ENCODE data around the gene PABPC4L.

The PABPC4L gene

DNA sequence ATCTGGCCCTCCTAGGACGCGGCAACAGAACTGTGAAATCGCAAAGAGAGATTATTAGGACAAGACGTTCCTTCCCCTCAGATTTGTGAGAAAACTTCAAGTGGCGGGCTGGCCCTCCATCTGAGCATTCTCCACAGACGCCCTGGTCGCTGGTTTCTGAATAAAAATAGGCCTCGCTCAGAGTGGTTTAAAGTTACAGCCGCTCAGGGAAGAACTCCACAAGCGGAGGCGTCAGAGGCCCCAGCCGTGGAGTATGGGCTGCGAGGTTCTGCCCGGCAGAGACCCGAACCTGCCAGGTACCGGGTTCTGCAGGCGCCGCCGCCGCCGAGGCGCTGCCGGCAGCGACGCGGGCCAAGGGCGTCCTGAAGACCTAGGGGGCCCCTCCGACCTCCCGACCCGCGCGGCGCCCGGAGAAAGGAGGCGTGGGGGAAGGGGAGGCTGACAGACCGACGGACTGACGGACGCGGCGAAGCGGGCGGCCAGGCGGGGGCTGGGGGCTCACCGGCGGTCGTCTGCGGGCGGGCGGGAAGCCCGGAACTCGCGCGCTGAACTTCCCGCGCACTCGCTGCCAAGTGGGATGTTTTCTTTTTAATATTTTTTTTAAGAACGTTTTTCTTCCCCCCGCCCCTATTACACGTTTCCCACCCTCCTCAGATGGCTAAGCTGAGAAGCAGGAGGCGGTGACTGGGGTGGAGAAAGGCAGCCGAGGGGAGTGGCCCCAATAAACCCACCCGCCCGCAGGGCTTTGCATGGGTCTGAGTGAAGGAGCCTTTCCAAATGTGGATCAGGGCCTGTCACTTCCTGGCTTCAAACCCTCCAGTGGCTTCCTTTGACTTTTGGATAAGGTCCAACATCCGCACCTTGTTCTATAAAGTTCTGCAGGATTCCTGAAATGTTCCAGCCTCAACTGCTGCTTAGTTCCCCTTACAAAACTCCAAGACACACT, at the start of gene PABPC4L:
PABPC4L (minus strand) TSS at position 574 of the 946 bp plus-strand sequence. CDS start 770 bp downstream, outside the sequence.
- Histone ChIP-seq H3K27me3 (ENCODE audit: insufficient read depth, low read length, poor library complexity, severe bottlenecking) (no peaks in the 10 kb centered on the region), H3K9ac (ENCODE audit: low read depth, low read length, poor library complexity, severe bottlenecking) (no peak within 1 kb of the TSS), H3K9me3 (ENCODE audit: insufficient read depth, low read depth, low read length) (no peaks in the 10 kb centered on the region), H3K4me2 (ENCODE audit: low read depth, low read length, poor library complexity, severe bottlenecking) (no peak within 1 kb of the TSS), H2AFZ (ENCODE audit: low read length) (no peak within 1 kb of the TSS), H3K4me1 (ENCODE audit: insufficient read depth, low read length, poor library complexity, severe bottlenecking) (no peaks in the 10 kb centered on the region), H3K4me3 (ENCODE audit: low read length, poor library complexity, severe bottlenecking) (no peak within 1 kb of the TSS), H4K20me1 (ENCODE audit: insufficient read depth, low read length, poor library complexity, severe bottlenecking) (no peaks in the 10 kb centered on the region), H3K36me3 (ENCODE audit: insufficient read depth, low read length) (no peaks in the 10 kb centered on the region), H3F3A (ENCODE audit: low read depth) (no peaks in the 10 kb centered on the region), H3K9me2 (replicated peaks; ENCODE audit: low read depth, low read length) (no peaks in the 10 kb centered on the region), H3K79me2 (ENCODE audit: insufficient read depth, low read length) (no peaks in the 10 kb centered on the region)
- no peak for TF ChIP-seq EZH2phosphoT487 (IDR thresholded peaks at IDR 0.05; ENCODE audit: borderline replicate concordance)
- TF ChIP-seq, protein P1, sequence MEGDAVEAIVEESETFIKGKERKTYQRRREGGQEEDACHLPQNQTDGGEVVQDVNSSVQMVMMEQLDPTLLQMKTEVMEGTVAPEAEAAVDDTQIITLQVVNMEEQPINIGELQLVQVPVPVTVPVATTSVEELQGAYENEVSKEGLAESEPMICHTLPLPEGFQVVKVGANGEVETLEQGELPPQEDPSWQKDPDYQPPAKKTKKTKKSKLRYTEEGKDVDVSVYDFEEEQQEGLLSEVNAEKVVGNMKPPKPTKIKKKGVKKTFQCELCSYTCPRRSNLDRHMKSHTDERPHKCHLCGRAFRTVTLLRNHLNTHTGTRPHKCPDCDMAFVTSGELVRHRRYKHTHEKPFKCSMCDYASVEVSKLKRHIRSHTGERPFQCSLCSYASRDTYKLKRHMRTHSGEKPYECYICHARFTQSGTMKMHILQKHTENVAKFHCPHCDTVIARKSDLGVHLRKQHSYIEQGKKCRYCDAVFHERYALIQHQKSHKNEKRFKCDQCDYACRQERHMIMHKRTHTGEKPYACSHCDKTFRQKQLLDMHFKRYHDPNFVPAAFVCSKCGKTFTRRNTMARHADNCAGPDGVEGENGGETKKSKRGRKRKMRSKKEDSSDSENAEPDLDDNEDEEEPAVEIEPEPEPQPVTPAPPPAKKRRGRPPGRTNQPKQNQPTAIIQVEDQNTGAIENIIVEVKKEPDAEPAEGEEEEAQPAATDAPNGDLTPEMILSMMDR (conservative IDR thresholded peaks at IDR 0.05; ENCODE audit: low read length), result no peak

- Histone ChIP-seq H3K36me3 (ENCODE audit: insufficient read depth, low read length) (no peaks in the 10 kb centered on the region), H3K9ac (ENCODE audit: low read depth, low read length, poor library complexity, severe bottlenecking) (no peak overlapping the region), H3F3A (ENCODE audit: low read depth) (no peaks in the 10 kb centered on the region), H4K20me1 (ENCODE audit: insufficient read depth, low read length, poor library complexity, severe bottlenecking) (no peaks in the 10 kb centered on the region), H3K9me3 (ENCODE audit: insufficient read depth, low read depth, low read length) (no peaks in the 10 kb centered on the region), H3K4me3 (ENCODE audit: low read length, poor library complexity, severe bottlenecking) (no peak overlapping the region), H3K79me2 (ENCODE audit: insufficient read depth, low read length) (no peaks in the 10 kb centered on the region), H3K4me2 (ENCODE audit: low read depth, low read length, poor library complexity, severe bottlenecking) (no peak overlapping the region), H3K27me3 (ENCODE audit: insufficient read depth, low read length, poor library complexity, severe bottlenecking) (no peaks in the 10 kb centered on the region), H3K9me2 (replicated peaks; ENCODE audit: low read depth, low read length) (no peaks in the 10 kb centered on the region), H2AFZ (ENCODE audit: low read length) (no peak overlapping the region), H3K4me1 (ENCODE audit: insufficient read depth, low read length, poor library complexity, severe bottlenecking) (no peaks in the 10 kb centered on the region)
- TF ChIP-seq, protein P1 (conservative IDR thresholded peaks at IDR 0.05; ENCODE audit: low read length), result no peak
- TF ChIP-seq EZH2phosphoT487 (IDR thresholded peaks at IDR 0.05; ENCODE audit: borderline replicate concordance), result no peak
Observed at GRCh38 chr4:134251322-134251721, 49.7 kb upstream of the PABPC4L start.

- no peaks in the 10 kb centered on the region for H3K79me2 ChIP-seq (ENCODE audit: insufficient read depth, low read length)
- no peaks in the 10 kb centered on the region for H3K36me3 ChIP-seq (ENCODE audit: insufficient read depth, low read length)
- no peaks in the 10 kb centered on the region for H4K20me1 ChIP-seq (ENCODE audit: insufficient read depth, low read length, poor library complexity, severe bottlenecking)
- no peaks in the 10 kb centered on the region for H3F3A ChIP-seq (ENCODE audit: low read depth)
- H3K9me2 ChIP-seq (replicated peaks; ENCODE audit: low read depth, low read length), result no peaks in the 10 kb centered on the region
- no peak overlapping the region for H3K4me3 ChIP-seq (ENCODE audit: low read length, poor library complexity, severe bottlenecking)
- H3K9me3 ChIP-seq (ENCODE audit: insufficient read depth, low read depth, low read length), result no peaks in the 10 kb centered on the region
- H3K9ac ChIP-seq (ENCODE audit: low read depth, low read length, poor library complexity, severe bottlenecking), result no peak overlapping the region
- no peak for TF ChIP-seq EZH2phosphoT487 (IDR thresholded peaks at IDR 0.05; ENCODE audit: borderline replicate concordance)
- TF ChIP-seq, protein P1 (conservative IDR thresholded peaks at IDR 0.05; ENCODE audit: low read length), result no peak
- no peaks in the 10 kb centered on the region for H3K27me3 ChIP-seq (ENCODE audit: insufficient read depth, low read length, poor library complexity, severe bottlenecking)
- H3K4me1 ChIP-seq (ENCODE audit: insufficient read depth, low read length, poor library complexity, severe bottlenecking), result no peaks in the 10 kb centered on the region
- no peak overlapping the region for H3K4me2 ChIP-seq (ENCODE audit: low read depth, low read length, poor library complexity, severe bottlenecking)
- no peak overlapping the region for H2AFZ ChIP-seq (ENCODE audit: low read length)
Observed at GRCh38 chr4:134243742-134244713, 42.4 kb upstream of the PABPC4L start.

Measured in Loucy (cell line).